GM19468 (cell line): ENCODE results near the gene EXOC1.
"Not testable (repeated sequence)": the region's sequence is repeated elsewhere in the genome, so short reads cannot be mapped to it uniquely, and the experiment has no call there.

ENCODE experiments used
- ATAC-seq: cut with Tn5 transposase; IDR thresholded peaks from one replicate; pipeline ENCODE4 v1.9.1; 2021; ENCODE audit warnings: mild to moderate bottlenecking, moderate library complexity, moderate number of reproducible peaks; ENCODE audit not compliant: unreplicated experiment; ENCODE audit errors: extremely low read depth

The EXOC1 gene, protein sequence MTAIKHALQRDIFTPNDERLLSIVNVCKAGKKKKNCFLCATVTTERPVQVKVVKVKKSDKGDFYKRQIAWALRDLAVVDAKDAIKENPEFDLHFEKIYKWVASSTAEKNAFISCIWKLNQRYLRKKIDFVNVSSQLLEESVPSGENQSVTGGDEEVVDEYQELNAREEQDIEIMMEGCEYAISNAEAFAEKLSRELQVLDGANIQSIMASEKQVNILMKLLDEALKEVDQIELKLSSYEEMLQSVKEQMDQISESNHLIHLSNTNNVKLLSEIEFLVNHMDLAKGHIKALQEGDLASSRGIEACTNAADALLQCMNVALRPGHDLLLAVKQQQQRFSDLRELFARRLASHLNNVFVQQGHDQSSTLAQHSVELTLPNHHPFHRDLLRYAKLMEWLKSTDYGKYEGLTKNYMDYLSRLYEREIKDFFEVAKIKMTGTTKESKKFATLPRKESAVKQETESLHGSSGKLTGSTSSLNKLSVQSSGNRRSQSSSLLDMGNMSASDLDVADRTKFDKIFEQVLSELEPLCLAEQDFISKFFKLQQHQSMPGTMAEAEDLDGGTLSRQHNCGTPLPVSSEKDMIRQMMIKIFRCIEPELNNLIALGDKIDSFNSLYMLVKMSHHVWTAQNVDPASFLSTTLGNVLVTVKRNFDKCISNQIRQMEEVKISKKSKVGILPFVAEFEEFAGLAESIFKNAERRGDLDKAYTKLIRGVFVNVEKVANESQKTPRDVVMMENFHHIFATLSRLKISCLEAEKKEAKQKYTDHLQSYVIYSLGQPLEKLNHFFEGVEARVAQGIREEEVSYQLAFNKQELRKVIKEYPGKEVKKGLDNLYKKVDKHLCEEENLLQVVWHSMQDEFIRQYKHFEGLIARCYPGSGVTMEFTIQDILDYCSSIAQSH

GRCh38 chr4:55853484-55854046, at the start of gene EXOC1:
EXOC1 (plus strand) TSS chr4:55853648; CDS start chr4:55858324, 4,676 bp downstream.
- ATAC-seq: peak; percentile 90

- ATAC-seq: no peak
Measured at GRCh38 chr4:55807556-55807955, 45.9 kb upstream of the EXOC1 start.

GRCh38 chr4:55808186-55808585, 45.3 kb upstream of the EXOC1 start:
- ATAC-seq: no peak

- ATAC-seq: no peak
Measured at GRCh38 chr4:55808632-55809031, 44.8 kb upstream of the EXOC1 start.

DNA sequence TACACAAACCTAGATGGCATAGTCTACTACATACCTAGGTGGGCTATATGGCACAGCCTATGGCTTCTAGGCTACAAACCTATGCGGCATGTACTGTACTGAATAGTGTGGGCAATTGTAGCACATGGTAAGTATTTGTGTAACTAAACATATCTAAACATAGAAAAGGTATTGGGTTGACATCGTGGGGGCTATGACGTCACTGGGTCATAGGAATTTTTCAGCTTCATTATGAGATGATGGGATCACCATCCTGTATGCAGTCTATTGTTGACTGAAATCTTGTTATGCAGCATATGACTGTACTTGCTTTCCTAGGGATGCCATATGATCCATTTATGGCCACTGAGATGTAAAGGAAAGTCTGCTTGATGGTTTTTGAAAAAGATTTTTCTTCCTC, 35.8 kb upstream of the EXOC1 start:
- ATAC-seq: no peak

DNA sequence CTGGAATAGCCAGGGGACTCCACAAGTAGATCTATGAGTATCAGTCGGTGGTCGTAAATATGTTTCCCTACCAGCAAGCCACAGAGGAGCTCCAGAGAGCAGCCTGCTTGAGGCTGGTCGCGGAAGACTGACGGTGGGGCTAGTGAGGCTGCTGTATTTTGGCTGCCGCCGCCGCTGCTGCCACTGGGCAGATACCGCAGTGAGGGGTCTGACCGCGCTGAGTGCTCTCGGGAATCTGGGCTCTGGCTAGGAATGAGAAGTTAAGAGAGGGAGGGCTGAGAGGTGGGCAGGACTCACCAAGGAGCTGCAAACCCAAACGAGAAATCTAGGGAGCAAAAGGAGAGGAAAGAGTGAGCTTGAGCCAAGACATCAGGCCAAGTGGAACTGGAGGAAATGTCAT, 33.8 kb upstream of the EXOC1 start, which contains the start of gene EXOC1L:
EXOC1L (plus strand) TSS at position 157 of the 400 bp plus-strand sequence; CDS start at position 394, 237 bp downstream.
- ATAC-seq: no peak

GRCh38 chr4:55820279-55820678, 33.2 kb upstream of the EXOC1 start:
- ATAC-seq: no peak

- ATAC-seq: no peak
Measured at GRCh38 chr4:55822329-55822728, 31.1 kb upstream of the EXOC1 start.

DNA sequence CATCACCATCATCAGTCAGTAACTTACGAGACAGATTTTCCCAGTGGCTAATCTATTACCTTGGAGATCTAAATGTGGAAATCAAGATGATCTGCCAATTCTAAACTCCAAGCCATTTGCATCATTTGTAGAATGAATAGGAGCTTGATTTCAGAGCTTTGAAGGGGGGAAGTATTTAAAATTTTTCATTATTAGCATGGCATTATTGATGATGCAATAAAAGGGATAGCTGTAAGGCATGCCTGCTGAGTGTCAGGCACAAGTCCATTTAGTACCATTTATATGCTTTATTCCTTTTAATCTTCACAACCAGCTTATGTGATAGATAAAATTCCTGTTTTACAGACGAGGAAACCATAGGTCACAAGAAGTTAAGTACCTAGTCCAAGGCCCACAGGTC, 28.6 kb upstream of the EXOC1 start:
- no peak for ATAC-seq

DNA sequence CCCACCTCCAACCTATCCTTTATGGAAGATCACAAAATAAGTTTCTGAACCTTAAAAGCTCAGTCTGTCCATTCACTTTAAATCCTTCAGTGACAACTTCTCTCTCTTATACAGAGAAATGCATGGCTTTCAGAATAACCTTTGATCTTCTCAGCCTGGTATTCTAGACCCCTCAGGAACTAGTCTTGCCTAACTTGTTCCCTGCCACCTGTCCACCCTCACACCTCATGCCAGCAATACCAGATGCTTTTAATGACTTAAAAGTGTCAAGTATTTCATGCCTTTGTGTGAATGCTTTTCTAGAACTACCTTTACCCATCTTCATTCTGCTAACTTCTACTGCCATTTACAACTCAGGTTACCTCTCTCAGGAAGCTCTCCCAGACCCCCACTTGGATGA, 26.5 kb upstream of the EXOC1 start:
- no peak for ATAC-seq

- no peak for ATAC-seq
Measured at GRCh38 chr4:55827582-55827981, 25.9 kb upstream of the EXOC1 start.

DNA sequence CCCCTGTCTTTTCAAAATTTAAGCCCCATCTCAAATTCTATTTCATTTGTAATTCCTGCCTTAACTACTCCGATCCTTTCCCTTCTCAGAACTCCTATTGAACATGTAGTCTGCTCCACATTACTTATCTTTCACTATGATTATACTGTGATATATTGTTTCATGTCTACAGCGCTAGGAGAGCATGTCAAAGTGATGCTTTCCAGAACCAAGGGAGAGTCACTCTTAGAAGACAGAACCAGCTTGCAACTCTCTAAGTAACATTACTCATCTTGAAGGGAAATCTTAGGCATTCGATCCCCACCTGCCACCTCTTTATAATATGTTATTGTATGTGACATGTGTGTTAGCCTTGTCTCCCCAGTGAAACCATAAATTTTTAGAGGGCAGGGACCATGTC, 23.4 kb upstream of the EXOC1 start:
- no peak for ATAC-seq

DNA sequence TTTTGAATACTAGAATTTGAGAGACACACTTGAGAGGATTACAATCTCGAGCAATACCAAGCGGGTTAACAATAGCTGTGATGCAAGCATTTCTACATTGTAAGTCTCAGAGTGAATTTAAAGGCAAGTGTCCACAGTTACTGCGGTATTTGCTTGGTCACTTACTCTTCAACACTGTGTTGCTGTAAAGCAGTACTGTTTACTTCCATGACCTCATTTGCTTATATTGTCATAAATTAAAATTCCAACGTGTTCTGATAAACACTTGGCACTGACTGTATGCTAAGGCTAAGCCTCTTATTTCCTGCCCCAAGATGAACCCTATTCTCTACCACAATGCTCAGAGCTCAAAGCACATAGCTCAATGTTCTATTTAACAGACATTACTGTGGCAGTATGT, 22.7 kb upstream of the EXOC1 start:
- ATAC-seq: no peak

DNA sequence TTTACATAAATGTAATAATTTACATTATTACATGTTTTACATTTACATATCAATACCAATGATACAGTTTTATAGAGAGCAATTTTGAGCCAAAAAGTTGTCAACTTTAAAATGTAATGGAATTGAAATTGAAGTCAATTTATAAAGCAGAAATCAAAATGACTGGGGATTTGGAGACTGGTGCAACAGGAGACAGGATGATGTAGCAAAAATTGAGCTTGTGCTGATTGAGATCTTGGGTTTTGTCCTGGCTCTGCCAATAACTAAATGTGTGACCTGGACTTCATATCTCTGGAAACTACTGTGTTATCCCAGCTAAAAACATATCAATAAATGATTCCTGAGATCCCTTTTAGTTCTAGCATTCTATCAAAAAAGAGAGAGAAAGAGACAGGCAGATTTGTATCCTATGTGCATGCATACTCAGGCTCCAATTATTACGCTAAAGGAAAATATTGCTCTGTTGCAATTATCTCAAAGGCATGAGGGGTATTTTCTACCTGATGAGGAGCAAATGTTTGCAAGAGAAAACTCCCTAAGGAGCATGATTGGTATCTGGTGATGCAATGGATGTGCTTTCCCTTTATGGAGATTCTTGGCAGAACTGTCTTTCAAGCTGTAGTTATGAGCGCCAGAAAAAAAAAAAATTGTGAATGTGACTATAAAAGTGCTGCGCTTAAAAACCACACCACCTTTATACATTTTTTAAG, 19.2 kb upstream of the EXOC1 start:
- ATAC-seq: no peak

DNA sequence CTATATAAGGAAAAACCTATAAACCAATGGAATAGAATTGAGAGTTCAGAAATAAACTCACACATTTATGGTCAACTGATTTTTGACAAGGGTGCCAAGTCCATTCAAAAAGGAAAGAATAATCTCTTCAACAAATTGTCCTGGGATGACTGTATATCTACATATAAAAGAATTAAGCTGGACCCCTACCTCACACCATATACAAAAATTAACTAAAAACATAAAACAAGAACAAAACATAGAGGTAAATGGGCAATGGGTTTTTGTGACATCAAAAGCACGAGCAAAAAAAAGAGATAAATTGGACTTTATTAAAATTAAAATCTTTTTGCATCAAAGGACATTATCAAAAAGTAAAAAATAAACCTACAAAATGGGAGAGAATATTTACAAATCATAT, 15.5 kb upstream of the EXOC1 start:
- no peak for ATAC-seq

DNA sequence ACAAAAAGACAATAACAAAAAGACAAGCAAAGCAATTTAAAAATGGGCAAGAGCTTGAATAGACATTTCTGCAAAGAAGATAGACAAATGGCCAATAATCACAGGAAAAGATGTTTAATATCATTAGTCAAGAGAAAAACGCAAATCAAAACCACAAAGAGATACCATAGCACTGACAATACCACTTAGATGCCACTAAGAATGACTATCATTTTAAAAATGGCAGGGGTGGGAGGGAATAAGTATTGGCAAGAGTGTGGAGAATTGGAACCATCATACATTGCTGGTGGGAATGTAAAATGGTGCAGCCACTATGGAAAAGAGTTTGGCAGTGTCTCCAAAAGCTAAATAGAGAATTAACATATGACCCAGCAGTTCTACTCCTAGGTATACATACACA, 15.1 kb upstream of the EXOC1 start:
- no peak for ATAC-seq

GRCh38 chr4:55838952-55839351, 14.5 kb upstream of the EXOC1 start:
- ATAC-seq: no peak

GRCh38 chr4:55840956-55841355, 12.5 kb upstream of the EXOC1 start:
- no peak for ATAC-seq

DNA sequence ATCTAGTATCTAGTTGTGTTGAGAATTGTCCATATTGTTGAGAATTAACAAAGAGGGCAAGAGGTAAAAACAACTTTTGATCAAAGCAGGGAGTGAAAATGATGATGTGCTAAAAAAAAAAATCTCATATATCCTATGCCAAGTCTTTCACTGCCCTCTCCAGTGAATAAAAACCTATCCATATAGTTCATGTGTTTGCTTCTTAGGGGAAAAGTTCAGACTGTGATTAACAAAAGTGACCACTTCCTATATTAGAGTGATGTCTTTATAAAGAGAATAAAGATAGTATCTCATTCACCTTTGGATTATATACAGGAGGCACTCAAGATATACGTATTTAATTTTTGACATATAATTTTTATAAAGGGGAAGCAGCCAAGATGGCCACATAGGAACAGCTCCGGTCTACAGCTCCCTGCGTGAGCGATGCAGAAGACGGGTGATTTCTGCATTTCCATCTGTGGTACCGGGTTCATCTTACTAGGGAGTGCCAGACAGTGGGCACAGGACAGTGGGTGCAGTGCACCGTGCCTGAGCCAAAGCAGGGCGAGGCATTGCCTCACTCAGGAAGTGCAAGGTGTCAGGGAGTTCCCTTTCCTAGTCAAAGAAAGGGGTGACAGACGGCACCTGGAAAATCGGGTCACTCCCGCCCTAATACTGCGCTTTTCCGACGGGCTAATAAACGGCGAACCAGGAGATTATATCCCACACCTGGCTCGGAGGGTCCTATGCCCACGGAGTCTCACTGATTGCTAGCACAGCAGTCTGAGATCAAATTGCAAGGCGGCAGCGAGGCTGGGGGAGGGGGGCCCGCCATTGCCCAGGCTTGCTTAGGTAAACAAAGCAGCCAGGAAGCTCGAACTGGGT, 11.8 kb upstream of the EXOC1 start:
- not testable (repeated sequence) for ATAC-seq
